IPS DF 6.9 (cell line): ENCODE data around the gene NPR1.
A peak's percentile ranks its signal among the peaks of the same experiment; 100 is the strongest.
"Not testable (repeated sequence)": the region's sequence is repeated elsewhere in the genome, so short reads cannot be mapped to it uniquely, and the experiment has no call there.

Experiments used
- DNase-seq: peaks from one replicate; pipeline ENCODE4 v3.0.0-alpha.2; 2013; ENCODE audit warnings: low read depth, low spot score
- H3K27ac ChIP-seq: one replicate; pipeline ENCODE4 v1.5.1; 2013; ENCODE audit warnings: low read length, control low read depth
- H3K27me3 ChIP-seq: 2 replicates; pipeline ENCODE4 v1.6.1; 2013; ENCODE audit warnings: mild to moderate bottlenecking, low read length; ENCODE audit not compliant: control insufficient read depth, insufficient read depth
- H3K36me3 ChIP-seq: 2 replicates; pipeline ENCODE4 v1.6.1; 2013; ENCODE audit warnings: low read length; ENCODE audit not compliant: control insufficient read depth, insufficient read depth
- H3K4me1 ChIP-seq: 2 replicates; pipeline ENCODE4 v1.6.1; 2013; ENCODE audit warnings: low read length; ENCODE audit not compliant: control insufficient read depth, insufficient read depth
- H3K4me3 ChIP-seq: 2 replicates; pipeline ENCODE4 v1.5.1; 2013; ENCODE audit warnings: mild to moderate bottlenecking, low read length
- H3K9me3 ChIP-seq: 2 replicates; pipeline ENCODE4 v1.6.1; 2013; ENCODE audit warnings: low read length, inconsistent platforms; ENCODE audit not compliant: control insufficient read depth, insufficient read depth
- WGBS: extraction: QIAGEN DNeasy Blood & Tissue Kit; methylation state at CpG from one replicate; pipeline ENCODE4 v1.1.7; 2013; ENCODE audit warnings: mixed read lengths, missing lambda C conversion rate; ENCODE audit not compliant: insufficient read length, insufficient coverage; 5-methylcytosine and 5-hydroxymethylcytosine counted together

The NPR1 gene

DNA sequence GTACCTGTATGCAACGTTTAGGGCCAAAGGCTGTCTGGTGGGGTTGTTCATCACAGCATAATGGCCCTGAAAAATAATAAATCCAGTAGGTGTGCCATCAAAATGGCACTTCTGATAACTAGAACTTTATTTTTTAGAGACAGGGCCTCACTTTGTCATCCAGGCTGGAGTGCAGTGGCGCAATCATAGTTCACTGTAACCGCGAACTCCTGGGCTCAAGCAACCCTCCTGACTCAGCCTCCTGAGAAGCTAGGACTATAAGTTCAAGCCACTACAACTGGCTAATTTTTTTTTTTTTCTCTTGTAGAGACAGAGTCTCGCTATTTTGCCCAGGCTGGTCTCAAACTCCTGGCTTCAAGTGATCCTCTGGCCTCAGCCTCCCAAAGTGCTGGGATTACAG lies 15.3 kb upstream of the NPR1 start:
- WGBS, result no CpG with 5 or more reads among the region's 5 CpGs

DNA sequence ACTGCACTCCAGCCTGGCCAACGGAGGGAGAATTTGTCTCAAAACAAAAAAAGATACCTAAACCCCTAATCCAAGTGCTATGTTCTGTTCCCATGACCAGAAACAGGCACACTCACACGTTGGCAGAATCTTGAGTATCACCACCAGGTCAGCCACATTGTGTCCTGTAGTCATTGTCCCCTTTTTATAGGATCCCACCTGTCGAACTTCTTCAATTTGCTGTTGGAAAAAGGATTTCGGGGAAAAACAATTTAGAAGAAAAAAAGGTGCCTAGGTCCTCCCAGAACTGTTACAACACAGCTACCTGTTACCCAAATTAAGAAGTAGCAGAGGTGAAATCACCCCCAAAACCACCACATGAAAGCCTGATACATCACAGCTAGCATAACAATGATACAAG lies 11.0 kb upstream of the NPR1 start:
- H3K27me3 ChIP-seq, result no peaks in the 10 kb centered on the region
- WGBS, result no CpG with 5 or more reads among the region's 4 CpGs
- H3K4me1 ChIP-seq, result no peaks in the 10 kb centered on the region; the same call in 1 of the 2 replicates
- no peak for DNase-seq
- H3K36me3 ChIP-seq, result peaks cover 47% of the 10 kb centered on the region; the same call in 1 of the 2 replicates
- H3K4me3 ChIP-seq, result no peak overlapping the region
- no peak overlapping the region for H3K27ac ChIP-seq
- H3K9me3 ChIP-seq, result no peaks in the 10 kb centered on the region

More for the DNA sequence above, 15.3 kb upstream of the NPR1 start:
- peaks cover 39% of the 10 kb centered on the region; the same call in 1 of the 2 replicates for H3K36me3 ChIP-seq
- DNase-seq, result no peak
- no peak overlapping the region for H3K4me3 ChIP-seq
- no peaks in the 10 kb centered on the region for H3K4me1 ChIP-seq
- H3K9me3 ChIP-seq, result no peaks in the 10 kb centered on the region
- no peaks in the 10 kb centered on the region for H3K27me3 ChIP-seq
- H3K27ac ChIP-seq, result no peak overlapping the region

DNA sequence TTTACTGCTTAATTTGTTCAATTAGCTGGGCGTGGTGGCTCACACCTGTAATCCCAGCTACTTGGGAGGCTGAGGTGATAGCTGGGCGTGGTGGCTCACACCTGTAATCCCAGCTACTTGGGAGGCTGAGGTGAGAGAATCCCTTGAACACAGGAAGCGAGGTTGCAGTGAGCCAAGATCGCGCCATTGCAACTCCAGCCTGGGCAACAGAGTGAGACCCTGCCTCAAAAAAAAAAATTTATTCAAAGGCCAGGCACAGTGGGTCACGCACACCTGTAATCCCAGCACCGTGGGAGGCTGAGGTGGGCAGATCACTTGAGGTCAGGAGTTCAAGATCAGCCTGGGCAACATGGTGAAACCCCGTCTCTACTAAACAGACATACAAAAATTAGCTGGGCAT lies 9.8 kb upstream of the NPR1 start:
- not testable (repeated sequence) for H3K27ac ChIP-seq, H3K4me1 ChIP-seq, H3K9me3 ChIP-seq, H3K4me3 ChIP-seq, H3K27me3 ChIP-seq, DNase-seq
- no CpG with 5 or more reads among the region's 8 CpGs for WGBS
- H3K36me3 ChIP-seq, result peaks cover 40% of the 10 kb centered on the region; the same call in 1 of the 2 replicates

DNA sequence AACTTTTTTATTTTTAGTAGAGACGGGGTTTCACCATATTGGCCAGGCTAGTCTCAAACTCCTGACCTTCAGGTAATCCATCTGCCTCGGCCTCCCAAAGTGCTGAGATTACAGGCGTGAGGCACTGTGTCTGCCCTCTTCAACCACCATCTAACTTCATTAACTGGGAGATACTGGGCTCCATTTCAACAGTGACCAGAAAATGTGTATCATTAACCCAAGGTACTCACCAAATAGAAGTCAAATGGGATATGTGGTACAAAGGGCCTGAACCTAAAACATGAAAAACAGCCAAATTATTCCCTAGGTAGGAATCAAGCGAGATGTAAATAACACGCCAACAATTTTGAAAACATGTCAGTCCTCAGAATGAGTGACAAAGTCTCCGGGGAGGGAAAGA lies 8.9 kb upstream of the NPR1 start:
- Histone ChIP-seq H3K36me3 (peaks cover 32% of the 10 kb centered on the region; the same call in 1 of the 2 replicates), H3K27ac (no peak overlapping the region), H3K9me3 (no peaks in the 10 kb centered on the region), H3K4me1 (no peaks in the 10 kb centered on the region; the same call in 1 of the 2 replicates), H3K4me3 (peak overlapping the region; percentile 88; the same call in 1 of the 2 replicates), H3K27me3 (no peaks in the 10 kb centered on the region)
- no peak for DNase-seq
- WGBS, result no CpG with 5 or more reads among the region's 6 CpGs

DNA sequence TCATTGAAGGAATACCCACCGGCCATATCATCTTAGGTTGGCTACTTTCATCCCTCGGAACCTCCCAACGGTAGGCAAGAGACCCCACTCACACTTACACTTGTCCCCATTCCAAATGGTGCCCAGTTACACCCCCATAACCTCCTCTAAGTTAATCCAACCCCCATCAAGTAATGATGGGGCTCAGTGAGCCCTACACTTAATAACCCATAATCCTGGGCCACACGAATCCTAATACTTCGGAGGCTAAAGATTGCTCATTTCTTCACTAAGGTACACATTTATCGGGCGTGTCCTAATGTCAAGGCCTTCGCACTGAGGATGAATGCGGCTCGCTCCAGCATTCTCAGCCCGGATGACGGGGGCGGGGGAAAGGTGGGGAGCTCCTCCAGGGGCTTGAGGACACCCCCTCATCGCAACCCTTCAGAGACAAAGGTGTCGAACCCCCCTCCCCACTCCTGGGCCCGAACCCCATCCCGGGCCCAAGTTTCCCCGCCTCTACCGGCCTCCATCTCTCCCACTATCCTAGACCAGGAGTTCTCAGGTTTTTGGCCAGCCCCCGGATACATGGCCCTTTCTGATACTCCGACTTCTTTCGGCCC lies 8.1 kb upstream of the NPR1 start:
- H3K4me3 ChIP-seq, result peak overlapping the region; percentile 88
- WGBS, result no CpG with 5 or more reads among the region's 22 CpGs

DNA sequence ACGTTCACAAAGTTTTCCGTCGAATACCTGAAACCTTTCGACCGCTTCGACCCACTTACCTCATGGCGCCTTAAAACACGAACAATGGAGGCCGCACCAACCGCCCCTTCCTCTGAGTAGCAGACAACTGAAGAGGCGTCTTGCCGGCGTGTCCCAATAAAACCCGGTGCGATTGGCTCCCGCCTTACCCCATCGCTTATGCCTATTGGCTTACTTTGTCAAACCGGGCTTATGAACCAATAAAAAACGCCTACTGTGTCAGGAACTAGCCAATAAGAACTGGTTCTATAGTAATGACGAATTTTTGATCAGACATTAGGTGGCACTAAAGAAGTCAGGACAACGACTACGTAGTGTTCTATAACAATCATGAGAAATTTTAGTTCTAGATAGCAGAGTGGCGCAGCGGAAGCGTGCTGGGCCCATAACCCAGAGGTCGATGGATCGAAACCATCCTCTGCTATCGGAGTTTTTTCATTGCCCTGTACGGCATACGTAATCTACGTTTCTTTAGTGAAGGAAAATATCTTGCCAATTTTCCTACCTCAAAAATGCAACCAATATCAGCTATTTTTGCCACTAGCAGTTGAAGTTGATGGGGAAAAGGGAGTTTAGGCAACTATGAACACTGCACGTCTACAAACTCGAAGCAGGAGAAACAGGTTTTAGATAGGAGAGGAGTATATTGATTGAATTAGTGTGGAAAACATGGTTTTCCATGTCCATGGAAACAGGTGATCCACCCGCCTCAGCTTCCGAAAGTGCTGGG lies 7.4 kb upstream of the NPR1 start, which contains the start of gene ILF2:
Gene ILF2 (minus strand): TSS at position 135 of the 769 bp plus-strand sequence. CDS start 71 bp downstream, at position 64.
- Histone ChIP-seq H3K36me3 (peaks cover 29% of the 10 kb centered on the region; the same call in 1 of the 2 replicates), H3K9me3 (no peaks in the 10 kb centered on the region), H3K4me1 (no peaks in the 10 kb centered on the region; the same call in 1 of the 2 replicates), H3K4me3 (peak within 1 kb of the TSS; percentile 88), H3K27me3 (no peaks in the 10 kb centered on the region), H3K27ac (no peak within 1 kb of the TSS)
- peak; percentile 94 for DNase-seq
- no CpG with 5 or more reads among the region's 35 CpGs for WGBS

More for the DNA sequence above, 8.1 kb upstream of the NPR1 start:
- no peak for DNase-seq
- no peaks in the 10 kb centered on the region for H3K27me3 ChIP-seq
- peaks cover 29% of the 10 kb centered on the region; the same call in 1 of the 2 replicates for H3K36me3 ChIP-seq
- H3K4me1 ChIP-seq, result no peaks in the 10 kb centered on the region; the same call in 1 of the 2 replicates
- H3K9me3 ChIP-seq, result no peaks in the 10 kb centered on the region
- H3K27ac ChIP-seq, result no peak overlapping the region

DNA sequence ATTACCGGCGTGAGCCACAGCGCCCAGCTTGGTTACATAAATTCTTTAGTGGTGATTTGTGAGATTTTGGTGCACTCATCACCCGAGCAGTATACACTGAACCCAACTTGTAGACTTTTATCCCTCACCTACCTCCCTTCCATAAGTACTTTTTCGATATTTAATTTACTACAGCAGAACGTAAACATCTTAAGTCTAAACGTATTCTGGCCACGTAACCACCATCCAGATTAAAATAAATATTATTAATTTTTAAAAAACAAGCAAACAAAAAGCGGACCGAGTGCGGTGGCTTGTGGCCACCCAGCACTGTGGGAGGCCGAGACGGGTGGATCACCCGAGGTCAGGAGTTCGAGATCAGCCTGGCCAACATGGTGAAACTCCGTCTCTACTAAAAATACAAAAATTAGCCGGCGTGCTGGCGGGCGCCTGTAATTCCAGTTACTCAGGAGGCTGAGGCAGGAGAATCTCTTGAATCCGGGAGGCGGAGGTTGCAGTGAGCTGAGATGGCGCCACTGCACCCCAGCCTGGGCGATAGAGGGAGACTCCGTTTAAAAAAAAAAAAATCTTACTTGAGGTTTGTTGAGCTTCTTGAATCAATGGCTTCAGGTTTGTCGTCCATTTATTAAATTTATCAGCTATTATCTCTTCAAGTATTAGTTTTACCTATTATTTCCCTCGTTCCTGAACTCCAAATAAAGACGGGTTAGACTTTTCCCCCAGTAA lies 6.7 kb upstream of the NPR1 start:
- not testable (repeated sequence) for H3K27ac ChIP-seq, H3K4me1 ChIP-seq, DNase-seq, H3K9me3 ChIP-seq, H3K27me3 ChIP-seq
- WGBS, result no CpG with 5 or more reads among the region's 28 CpGs
- Histone ChIP-seq H3K4me3 (peak overlapping the region; percentile 87; the same call in 1 of the 2 replicates), H3K36me3 (peaks cover 24% of the 10 kb centered on the region; the same call in 1 of the 2 replicates)

DNA sequence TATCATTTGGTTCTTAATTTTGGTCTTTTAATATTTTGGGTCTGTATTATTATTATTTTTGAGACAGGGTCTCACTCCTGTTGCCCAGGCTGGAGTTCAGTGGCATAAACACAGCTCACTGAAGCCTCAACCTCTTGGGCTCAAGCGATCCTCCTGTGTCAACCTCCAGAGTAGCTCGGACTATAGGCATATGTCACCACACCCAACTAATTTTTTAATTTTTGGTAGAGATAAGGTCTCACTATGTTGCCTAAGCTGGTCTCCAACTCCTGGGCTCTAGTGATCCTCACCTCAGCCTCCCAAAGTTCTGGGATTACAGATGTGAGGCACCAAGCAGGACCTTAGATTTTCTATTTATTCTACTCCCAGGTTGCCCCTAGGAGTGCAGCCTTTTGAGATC lies 5.0 kb upstream of the NPR1 start:
- WGBS, result no CpG with 5 or more reads among the region's 2 CpGs
- H3K4me3 ChIP-seq, result no peak overlapping the region
- H3K27ac ChIP-seq, result no peak overlapping the region
- H3K4me1 ChIP-seq, result no peaks in the 10 kb centered on the region; the same call in 1 of the 2 replicates
- no peaks in the 10 kb centered on the region for H3K9me3 ChIP-seq
- peaks cover 11% of the 10 kb centered on the region; the same call in 1 of the 2 replicates for H3K36me3 ChIP-seq
- no peaks in the 10 kb centered on the region; the same call in 1 of the 2 replicates for H3K27me3 ChIP-seq
- no peak for DNase-seq

DNA sequence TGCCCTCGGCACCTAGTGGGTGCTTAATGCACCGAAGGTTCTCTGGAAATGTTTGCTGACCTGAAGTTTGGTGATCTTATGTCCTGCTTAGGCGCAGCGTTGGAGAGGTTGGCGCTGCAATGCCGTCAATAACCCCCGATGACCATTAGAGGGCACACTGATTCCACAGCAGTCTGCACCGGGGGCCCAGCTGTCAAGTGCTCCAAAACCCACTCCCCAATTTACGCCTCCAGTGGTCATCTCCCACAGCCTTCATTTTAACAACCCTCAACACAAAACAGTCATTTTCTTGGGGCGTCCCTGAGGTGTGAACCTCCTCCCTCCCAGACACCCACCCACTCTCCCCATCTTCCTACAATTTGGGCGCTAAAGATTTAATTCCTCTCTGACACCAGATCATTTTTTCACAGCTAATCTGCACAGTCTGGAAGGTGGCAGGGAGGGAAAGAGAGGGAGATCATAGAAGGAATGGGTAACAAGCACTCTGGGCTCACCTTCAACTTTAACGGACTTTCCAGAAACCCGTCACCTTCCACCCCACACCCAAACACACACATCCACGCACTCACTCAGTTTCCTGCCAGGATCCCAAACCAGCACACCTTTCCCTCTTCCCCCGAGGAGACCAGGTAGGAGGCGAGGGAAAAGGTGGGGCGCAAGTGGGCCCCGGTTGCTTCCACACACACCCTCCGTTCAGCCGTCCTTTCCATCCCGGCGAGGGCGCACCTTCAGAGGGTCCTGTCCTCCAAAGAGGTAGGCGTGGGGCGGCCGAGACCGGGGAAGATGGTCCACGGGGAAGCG lies 570 bp upstream of the NPR1 start:
- H3K4me3 ChIP-seq, result peak overlapping the region; percentile 34; the same call in 1 of the 2 replicates
- no CpG with 5 or more reads among the region's 29 CpGs for WGBS
- H3K27ac ChIP-seq, result no peak overlapping the region
- DNase-seq, result no peak
- H3K27me3 ChIP-seq, result no peaks in the 10 kb centered on the region; the same call in 1 of the 2 replicates
- no peaks in the 10 kb centered on the region for H3K4me1 ChIP-seq
- no peaks in the 10 kb centered on the region for H3K9me3 ChIP-seq
- H3K36me3 ChIP-seq, result no peaks in the 10 kb centered on the region
